Nucleus accumbens (tissue), 56 donors: ENCODE data around the gene GM2A.

Experiments used
- DNase-seq, 56 donors: peaks; one replicate each; lab custom pipeline; 2025; lab: John Stamatoyannopoulos, UW

The GM2A gene

GRCh38 chr5:151252762-151253604 lies at the start of gene GM2A:
TSS of gene GM2A (plus strand) at chr5:151253185. CDS start at chr5:151253217, 32 bp downstream.
- DNase-seq = peak; percentile 81 to 100 (median 99)

- DNase-seq = no peak
Observed at GRCh38 chr5:151204051-151204450, 48.9 kb upstream of the GM2A start.

GRCh38 chr5:151205411-151205810 lies 47.6 kb upstream of the GM2A start:
- DNase-seq = no peak

GRCh38 chr5:151208481-151208914 lies 44.5 kb upstream of the GM2A start:
- no peak for DNase-seq

- no peak for DNase-seq
Observed at GRCh38 chr5:151212406-151212798, 40.6 kb upstream of the GM2A start.

GRCh38 chr5:151213803-151214613 lies 39.0 kb upstream of the GM2A start:
- peak in 14 of 56 donors; percentile 1 to 47 (median 25) for DNase-seq

- DNase-seq = no peak
Observed at GRCh38 chr5:151214614-151215545, 38.1 kb upstream of the GM2A start.

GRCh38 chr5:151215546-151215880 lies 37.5 kb upstream of the GM2A start:
- no peak for DNase-seq

GRCh38 chr5:151216781-151217180 lies 36.2 kb upstream of the GM2A start:
- DNase-seq = no peak

GRCh38 chr5:151218177-151218576 lies 34.8 kb upstream of the GM2A start:
- DNase-seq = no peak

GRCh38 chr5:151219138-151219537 lies 33.8 kb upstream of the GM2A start:
- DNase-seq = no peak

GRCh38 chr5:151219789-151220188 lies 33.2 kb upstream of the GM2A start:
- no peak for DNase-seq

- DNase-seq = no peak
Observed at GRCh38 chr5:151221574-151221973, 31.4 kb upstream of the GM2A start.

GRCh38 chr5:151222054-151222789 lies 30.8 kb upstream of the GM2A start:
- DNase-seq = no peak

GRCh38 chr5:151222790-151223446 lies 30.1 kb upstream of the GM2A start:
- DNase-seq = no peak

GRCh38 chr5:151223447-151224264 lies 29.3 kb upstream of the GM2A start, which contains the start of gene CCDC69:
TSS of gene CCDC69 (minus strand) at chr5:151224092. CDS start at chr5:151223970, 122 bp downstream.
- peak in 42 of 56 donors; percentile 3 to 74 (median 28) for DNase-seq

- DNase-seq = no peak
Observed at GRCh38 chr5:151224372-151224771, 28.6 kb upstream of the GM2A start.

GRCh38 chr5:151225071-151225470 lies 27.9 kb upstream of the GM2A start:
- no peak for DNase-seq
